ENCODE data around the gene GNA14.
A peak's percentile ranks its signal among the peaks of the same experiment; 100 is the strongest.

The GNA14 gene

DNA sequence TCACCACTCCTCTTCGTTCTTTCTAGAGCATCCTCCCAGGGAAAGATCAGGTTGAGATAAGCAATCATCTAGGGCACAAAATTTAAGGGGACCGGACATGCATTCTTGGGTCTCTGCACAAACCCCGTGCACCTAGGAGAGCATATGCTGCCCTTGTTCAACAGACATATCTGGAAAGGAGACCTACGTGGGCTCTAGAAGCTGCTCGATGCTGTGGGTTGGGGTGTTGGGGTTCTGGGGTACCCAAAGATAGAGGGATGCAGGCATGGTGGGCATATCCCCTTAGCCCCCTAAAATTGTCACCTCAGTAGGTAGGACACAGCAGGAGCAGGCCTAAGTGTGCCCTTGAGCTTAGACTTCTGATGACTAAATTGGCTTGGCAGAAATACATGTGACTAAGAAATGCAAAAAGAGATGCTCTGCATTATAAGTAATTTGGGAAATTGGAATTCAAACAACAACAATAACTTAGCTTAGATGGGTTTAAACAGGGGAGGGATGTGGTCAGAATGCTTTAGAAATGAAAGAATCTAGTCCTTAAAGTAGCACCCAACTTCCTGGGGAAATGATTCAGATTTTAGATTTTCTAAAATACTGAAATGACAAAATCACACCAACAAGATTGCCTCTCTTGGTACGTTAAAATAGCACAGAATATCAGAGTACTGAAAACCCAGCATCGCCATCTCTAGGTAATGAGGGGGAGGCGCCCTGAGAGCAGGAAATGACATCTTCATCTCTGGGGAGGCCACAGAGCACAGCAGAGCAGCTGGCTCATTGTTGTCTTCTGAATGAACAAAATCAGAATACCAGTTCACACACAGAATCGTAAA, 172.3 kb downstream of the GNA14 start:
- no peaks in the 10 kb centered on the region for H3K36me3 ChIP-seq (ENCODE audit: control insufficient read depth in 2 of 2, insufficient read depth in 2 of 2, low read length in 2 of 2)
- H3K4me3 ChIP-seq (ENCODE audit: low read length in 2 of 2) = no peak overlapping the region
- no peaks in the 10 kb centered on the region for H3K9me3 ChIP-seq (ENCODE audit: control insufficient read depth in 2 of 2, low read length in 2 of 2)
- H3K4me1 ChIP-seq (ENCODE audit: control insufficient read depth in 2 of 2, insufficient read depth in 2 of 2, low read length in 2 of 2) = peaks cover 0 to 7% of the 10 kb centered on the region in 2 donors
- no peak overlapping the region for H3K9ac ChIP-seq (ENCODE audit: low read depth in 1 of 2, low read length in 2 of 2)
- peak overlapping the region; percentile 58 to 61 for H3K27ac ChIP-seq (ENCODE audit: low read depth in 2 of 2, low read length in 2 of 2)
- no peaks in the 10 kb centered on the region for H3K27me3 ChIP-seq (ENCODE audit: control insufficient read depth in 2 of 2, insufficient read depth in 2 of 2, low read length in 2 of 2)

- peak overlapping the region; percentile 58 to 61 for H3K27ac ChIP-seq (ENCODE audit: low read depth in 2 of 2, low read length in 2 of 2)
- H3K4me3 ChIP-seq (ENCODE audit: low read length in 2 of 2) = no peak overlapping the region
- H3K9me3 ChIP-seq (ENCODE audit: control insufficient read depth in 2 of 2, low read length in 2 of 2) = no peaks in the 10 kb centered on the region
- H3K36me3 ChIP-seq (ENCODE audit: control insufficient read depth in 2 of 2, insufficient read depth in 2 of 2, low read length in 2 of 2) = no peaks in the 10 kb centered on the region
- H3K9ac ChIP-seq (ENCODE audit: low read depth in 1 of 2, low read length in 2 of 2) = no peak overlapping the region
- no peaks in the 10 kb centered on the region for H3K27me3 ChIP-seq (ENCODE audit: control insufficient read depth in 2 of 2, insufficient read depth in 2 of 2, low read length in 2 of 2)
- peaks cover 0 to 7% of the 10 kb centered on the region in 2 donors for H3K4me1 ChIP-seq (ENCODE audit: control insufficient read depth in 2 of 2, insufficient read depth in 2 of 2, low read length in 2 of 2)
Measured at GRCh38 chr9:77474936-77475335, 173.2 kb downstream of the GNA14 start.

DNA sequence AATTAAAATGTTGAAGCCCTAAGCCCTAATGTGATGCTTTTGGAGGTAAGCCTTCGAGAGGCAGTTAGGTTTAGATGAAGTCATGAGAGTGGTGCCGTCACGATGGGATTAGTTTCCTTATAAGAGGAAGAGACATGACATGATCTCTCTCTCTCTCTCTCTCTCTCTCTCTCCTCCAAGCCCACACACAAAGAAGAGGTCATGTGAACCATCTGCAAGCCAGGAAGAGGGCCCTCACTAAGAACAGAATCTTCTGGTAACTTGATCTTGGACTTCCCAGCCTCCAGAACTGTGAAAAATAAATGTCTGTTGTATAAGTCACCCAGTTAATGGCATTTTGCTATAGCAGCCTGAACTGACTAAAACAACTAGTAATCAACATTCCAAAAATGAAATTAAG, 175.5 kb downstream of the GNA14 start:
- Histone ChIP-seq H3K27me3 (ENCODE audit: control insufficient read depth in 2 of 2, insufficient read depth in 2 of 2, low read length in 2 of 2) (no peaks in the 10 kb centered on the region), H3K9ac (ENCODE audit: low read depth in 1 of 2, low read length in 2 of 2) (no peak overlapping the region), H3K4me1 (ENCODE audit: control insufficient read depth in 2 of 2, insufficient read depth in 2 of 2, low read length in 2 of 2) (peaks cover 0 to 7% of the 10 kb centered on the region in 2 donors), H3K27ac (ENCODE audit: low read depth in 2 of 2, low read length in 2 of 2) (no peak overlapping the region), H3K4me3 (ENCODE audit: low read length in 2 of 2) (no peak overlapping the region), H3K9me3 (ENCODE audit: control insufficient read depth in 2 of 2, low read length in 2 of 2) (no peaks in the 10 kb centered on the region), H3K36me3 (ENCODE audit: control insufficient read depth in 2 of 2, insufficient read depth in 2 of 2, low read length in 2 of 2) (no peaks in the 10 kb centered on the region)

- no peaks in the 10 kb centered on the region for H3K36me3 ChIP-seq (ENCODE audit: control insufficient read depth in 2 of 2, insufficient read depth in 2 of 2, low read length in 2 of 2)
- H3K9me3 ChIP-seq (ENCODE audit: control insufficient read depth in 2 of 2, low read length in 2 of 2) = no peaks in the 10 kb centered on the region
- H3K4me1 ChIP-seq (ENCODE audit: control insufficient read depth in 2 of 2, insufficient read depth in 2 of 2, low read length in 2 of 2) = peaks cover 0 to 7% of the 10 kb centered on the region in 2 donors
- H3K27ac ChIP-seq (ENCODE audit: low read depth in 2 of 2, low read length in 2 of 2) = peak overlapping the region; percentile 49 to 52
- H3K27me3 ChIP-seq (ENCODE audit: control insufficient read depth in 2 of 2, insufficient read depth in 2 of 2, low read length in 2 of 2) = no peaks in the 10 kb centered on the region
- H3K9ac ChIP-seq (ENCODE audit: low read depth in 1 of 2, low read length in 2 of 2) = no peak overlapping the region
- H3K4me3 ChIP-seq (ENCODE audit: low read length in 2 of 2) = no peak overlapping the region
Measured at GRCh38 chr9:77471572-77471971, 176.6 kb downstream of the GNA14 start.

DNA sequence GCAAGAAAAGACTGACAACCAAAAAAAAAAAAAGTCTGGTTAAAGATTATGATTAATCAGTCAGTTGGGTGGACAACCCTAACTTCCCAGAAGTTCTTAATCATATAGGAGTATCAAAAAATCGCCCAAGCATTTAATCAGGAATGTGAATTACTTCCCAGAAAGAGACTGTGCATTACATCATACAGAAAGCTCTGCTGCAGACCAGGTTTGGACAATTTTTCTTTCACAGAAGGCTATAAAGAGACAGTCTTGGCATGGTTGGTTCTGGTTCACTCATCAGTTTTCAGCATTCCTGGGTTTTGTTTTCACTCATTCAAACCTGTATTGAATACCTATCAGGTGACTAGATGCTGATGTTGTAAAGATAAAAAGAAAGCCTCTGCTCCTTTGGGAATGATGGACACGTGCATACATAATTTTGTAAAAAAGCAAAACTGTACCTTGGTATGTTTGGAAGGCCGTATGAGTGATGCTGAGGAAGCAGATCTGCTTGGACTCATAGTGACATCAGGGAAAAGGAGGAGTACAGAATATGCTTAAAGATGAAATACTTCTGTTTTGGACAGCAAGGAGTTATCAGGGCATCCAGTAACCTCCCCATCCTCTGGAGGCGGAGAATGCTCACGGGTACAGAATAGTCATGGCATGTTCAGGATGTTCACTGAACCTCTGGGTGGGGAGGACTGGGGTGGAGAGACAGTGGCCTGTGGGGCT, 178.4 kb downstream of the GNA14 start:
- no peaks in the 10 kb centered on the region for H3K4me1 ChIP-seq (ENCODE audit: control insufficient read depth in 2 of 2, insufficient read depth in 2 of 2, low read length in 2 of 2)
- no peak overlapping the region for H3K27ac ChIP-seq (ENCODE audit: low read depth in 2 of 2, low read length in 2 of 2)
- no peaks in the 10 kb centered on the region for H3K27me3 ChIP-seq (ENCODE audit: control insufficient read depth in 2 of 2, insufficient read depth in 2 of 2, low read length in 2 of 2)
- H3K9ac ChIP-seq (ENCODE audit: low read depth in 1 of 2, low read length in 2 of 2) = no peak overlapping the region
- H3K36me3 ChIP-seq (ENCODE audit: control insufficient read depth in 2 of 2, insufficient read depth in 2 of 2, low read length in 2 of 2) = no peaks in the 10 kb centered on the region
- no peak overlapping the region for H3K4me3 ChIP-seq (ENCODE audit: low read length in 2 of 2)
- H3K9me3 ChIP-seq (ENCODE audit: control insufficient read depth in 2 of 2, low read length in 2 of 2) = no peaks in the 10 kb centered on the region

- H3K4me1 ChIP-seq (ENCODE audit: control insufficient read depth in 2 of 2, insufficient read depth in 2 of 2, low read length in 2 of 2) = no peaks in the 10 kb centered on the region
- no peaks in the 10 kb centered on the region for H3K36me3 ChIP-seq (ENCODE audit: control insufficient read depth in 2 of 2, insufficient read depth in 2 of 2, low read length in 2 of 2)
- no peaks in the 10 kb centered on the region for H3K27me3 ChIP-seq (ENCODE audit: control insufficient read depth in 2 of 2, insufficient read depth in 2 of 2, low read length in 2 of 2)
- no peak overlapping the region for H3K9ac ChIP-seq (ENCODE audit: low read depth in 1 of 2, low read length in 2 of 2)
- no peak overlapping the region for H3K27ac ChIP-seq (ENCODE audit: low read depth in 2 of 2, low read length in 2 of 2)
- H3K4me3 ChIP-seq (ENCODE audit: low read length in 2 of 2) = no peak overlapping the region
- no peaks in the 10 kb centered on the region for H3K9me3 ChIP-seq (ENCODE audit: control insufficient read depth in 2 of 2, low read length in 2 of 2)
Measured at GRCh38 chr9:77464661-77465060, 183.5 kb downstream of the GNA14 start.

DNA sequence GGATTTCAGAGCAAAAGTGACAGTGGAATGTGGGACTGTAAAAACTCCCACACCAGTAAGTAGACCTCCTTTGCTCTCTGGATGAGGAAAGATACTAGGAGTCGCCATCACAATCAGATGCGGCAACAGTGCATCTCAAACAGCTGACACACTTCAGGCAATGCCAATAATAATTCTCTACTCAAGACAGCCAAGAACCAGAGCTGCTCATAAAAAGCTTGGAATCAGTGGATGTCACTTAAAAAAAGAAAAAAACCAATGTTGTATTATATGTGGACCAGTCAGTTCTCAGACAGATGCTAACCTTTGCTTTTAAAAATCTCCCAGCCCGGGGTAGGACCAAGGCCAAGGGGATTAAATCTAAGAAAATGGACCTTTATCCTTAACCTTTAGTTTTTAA, 185.0 kb downstream of the GNA14 start:
- Histone ChIP-seq H3K36me3 (ENCODE audit: control insufficient read depth in 2 of 2, insufficient read depth in 2 of 2, low read length in 2 of 2) (no peaks in the 10 kb centered on the region), H3K4me1 (ENCODE audit: control insufficient read depth in 2 of 2, insufficient read depth in 2 of 2, low read length in 2 of 2) (peaks cover 0 to under 1% of the 10 kb centered on the region in 2 donors), H3K27ac (ENCODE audit: low read depth in 2 of 2, low read length in 2 of 2) (no peak overlapping the region), H3K9me3 (ENCODE audit: control insufficient read depth in 2 of 2, low read length in 2 of 2) (no peaks in the 10 kb centered on the region), H3K9ac (ENCODE audit: low read depth in 1 of 2, low read length in 2 of 2) (no peak overlapping the region), H3K27me3 (ENCODE audit: control insufficient read depth in 2 of 2, insufficient read depth in 2 of 2, low read length in 2 of 2) (no peaks in the 10 kb centered on the region), H3K4me3 (ENCODE audit: low read length in 2 of 2) (no peak overlapping the region)

- no peaks in the 10 kb centered on the region for H3K9me3 ChIP-seq (ENCODE audit: control insufficient read depth in 2 of 2, low read length in 2 of 2)
- no peak overlapping the region for H3K4me3 ChIP-seq (ENCODE audit: low read length in 2 of 2)
- H3K4me1 ChIP-seq (ENCODE audit: control insufficient read depth in 2 of 2, insufficient read depth in 2 of 2, low read length in 2 of 2) = peaks cover 0 to 5% of the 10 kb centered on the region in 2 donors
- no peak overlapping the region for H3K27ac ChIP-seq (ENCODE audit: low read depth in 2 of 2, low read length in 2 of 2)
- no peaks in the 10 kb centered on the region for H3K27me3 ChIP-seq (ENCODE audit: control insufficient read depth in 2 of 2, insufficient read depth in 2 of 2, low read length in 2 of 2)
- H3K36me3 ChIP-seq (ENCODE audit: control insufficient read depth in 2 of 2, insufficient read depth in 2 of 2, low read length in 2 of 2) = no peaks in the 10 kb centered on the region
- no peak overlapping the region for H3K9ac ChIP-seq (ENCODE audit: low read depth in 1 of 2, low read length in 2 of 2)
Measured at GRCh38 chr9:77462066-77462465, 186.1 kb downstream of the GNA14 start.

GRCh38 chr9:77460938-77461337, 187.2 kb downstream of the GNA14 start:
- no peaks in the 10 kb centered on the region for H3K36me3 ChIP-seq (ENCODE audit: control insufficient read depth in 2 of 2, insufficient read depth in 2 of 2, low read length in 2 of 2)

GRCh38 chr9:77457916-77458592, 190.1 kb downstream of the GNA14 start:
- no peak overlapping the region for H3K4me3 ChIP-seq (ENCODE audit: low read length in 2 of 2)
- no peak overlapping the region for H3K9ac ChIP-seq (ENCODE audit: low read depth in 1 of 2, low read length in 2 of 2)

More at GRCh38 chr9:77460938-77461337, 187.2 kb downstream of the GNA14 start:
- Histone ChIP-seq H3K9ac (ENCODE audit: low read depth in 1 of 2, low read length in 2 of 2) (no peak overlapping the region), H3K4me1 (ENCODE audit: control insufficient read depth in 2 of 2, insufficient read depth in 2 of 2, low read length in 2 of 2) (peaks cover 0 to 5% of the 10 kb centered on the region in 2 donors), H3K27me3 (ENCODE audit: control insufficient read depth in 2 of 2, insufficient read depth in 2 of 2, low read length in 2 of 2) (no peaks in the 10 kb centered on the region), H3K27ac (ENCODE audit: low read depth in 2 of 2, low read length in 2 of 2) (no peak overlapping the region), H3K9me3 (ENCODE audit: control insufficient read depth in 2 of 2, low read length in 2 of 2) (no peaks in the 10 kb centered on the region), H3K4me3 (ENCODE audit: low read length in 2 of 2) (no peak overlapping the region)

More at GRCh38 chr9:77457916-77458592, 190.1 kb downstream of the GNA14 start:
- Histone ChIP-seq H3K9me3 (ENCODE audit: control insufficient read depth in 2 of 2, low read length in 2 of 2) (no peaks in the 10 kb centered on the region), H3K36me3 (ENCODE audit: control insufficient read depth in 2 of 2, insufficient read depth in 2 of 2, low read length in 2 of 2) (no peaks in the 10 kb centered on the region), H3K27ac (ENCODE audit: low read depth in 2 of 2, low read length in 2 of 2) (no peak overlapping the region), H3K4me1 (ENCODE audit: control insufficient read depth in 2 of 2, insufficient read depth in 2 of 2, low read length in 2 of 2) (peaks cover 0 to 5% of the 10 kb centered on the region in 2 donors), H3K27me3 (ENCODE audit: control insufficient read depth in 2 of 2, insufficient read depth in 2 of 2, low read length in 2 of 2) (no peaks in the 10 kb centered on the region)
